SU-DHL-6 (cell line): ENCODE measurements around the gene GAS7.

Experiments used
- H2AFZ ChIP-seq: fragments of 200-600 bp; sonication (generic); 2 replicates; pipeline ENCODE4 v1.6.1; 2014; ENCODE audit warnings: low read depth, mild to moderate bottlenecking, moderate library complexity, mixed read lengths, antibody characterized with exemption, low read length; ENCODE audit not compliant: severe bottlenecking
- H3F3A ChIP-seq: fragments of 200-600 bp; shearing (Covaris generic); 2 replicates; pipeline ENCODE4 v1.6.0; 2016; ENCODE audit warnings: antibody characterized with exemption, mild to moderate bottlenecking; ENCODE audit not compliant: insufficient read depth
- H3K27ac ChIP-seq: fragments of 200-600 bp; sonication (generic); 2 replicates; pipeline ENCODE4 v1.5.1; 2016; ENCODE audit warnings: low read depth, mild to moderate bottlenecking, low read length, moderate library complexity, mixed read lengths
- H3K27me3 ChIP-seq: fragments of 200-600 bp; sonication (generic), shearing (Covaris generic); 2 replicates; pipeline ENCODE4 v1.6.0; 2014; ENCODE audit warnings: mild to moderate bottlenecking, low read length
- H3K36me3 ChIP-seq: fragments of 200-600 bp; sonication (generic); 2 replicates; pipeline ENCODE4 v1.6.1; 2014; ENCODE audit warnings: mild to moderate bottlenecking, low read length, mixed read lengths
- H3K4me2 ChIP-seq: fragments of 300-600, 200-600 bp; shearing (Covaris generic), sonication (generic); 2 replicates; pipeline ENCODE4 v1.6.0; 2014; ENCODE audit warnings: low read length, low read depth, mild to moderate bottlenecking; ENCODE audit not compliant: poor library complexity, severe bottlenecking
- H3K4me3 ChIP-seq: fragments of 200-600 bp; sonication (generic); 2 replicates; pipeline ENCODE4 v1.5.1; 2014; ENCODE audit warnings: antibody characterized with exemption, low read length, mild to moderate bottlenecking, mixed read lengths; ENCODE audit not compliant: insufficient read depth, poor library complexity, severe bottlenecking
- H3K79me2 ChIP-seq: fragments of 200-600 bp; sonication (generic); 2 replicates; pipeline ENCODE4 v1.6.1; 2014; ENCODE audit warnings: mild to moderate bottlenecking, low read length, moderate library complexity; ENCODE audit not compliant: insufficient read depth
- H3K9ac ChIP-seq: fragments of 200-600 bp; sonication (generic); 2 replicates; pipeline ENCODE4 v1.7.0; 2014; ENCODE audit warnings: mild to moderate bottlenecking, low read length
- H3K9me2 ChIP-seq: fragments of 200-600 bp; sonication (generic); replicated peaks from 2 replicates; pipeline ENCODE4 v1.6.1; 2014; ENCODE audit warnings: low read length; ENCODE audit not compliant: insufficient read depth
- H3K9me3 ChIP-seq: fragments of 200-600 bp; sonication (generic); 2 replicates; pipeline ENCODE4 v1.6.1; 2014; ENCODE audit warnings: low read length, mixed read lengths; ENCODE audit not compliant: insufficient read depth
- H4K20me1 ChIP-seq: fragments of 200-600 bp; sonication (generic); 2 replicates; pipeline ENCODE4 v1.6.1; 2014; ENCODE audit warnings: low read depth, mild to moderate bottlenecking, antibody characterized with exemption, low read length, moderate library complexity, mixed read lengths
- EZH2phosphoT487 ChIP-seq: fragments of 200-600 bp; sonication (generic), shearing (Covaris generic); conservative IDR thresholded peaks from 2 replicates; pipeline ENCODE4 v1.6.1; 2018; ENCODE audit warnings: mild to moderate bottlenecking, antibody characterized with exemption, low read length, moderate library complexity, mixed read lengths
- TF ChIP-seq, protein P1 (sequence below): fragments of 200-600 bp; sonication (generic); IDR thresholded peaks from one replicate; pipeline ENCODE4 v1.5.1; 2017; ENCODE audit warnings: antibody characterized with exemption, mild to moderate bottlenecking, low read length, moderate library complexity; ENCODE audit not compliant: insufficient read depth, poor library complexity, severe bottlenecking

The GAS7 gene

DNA sequence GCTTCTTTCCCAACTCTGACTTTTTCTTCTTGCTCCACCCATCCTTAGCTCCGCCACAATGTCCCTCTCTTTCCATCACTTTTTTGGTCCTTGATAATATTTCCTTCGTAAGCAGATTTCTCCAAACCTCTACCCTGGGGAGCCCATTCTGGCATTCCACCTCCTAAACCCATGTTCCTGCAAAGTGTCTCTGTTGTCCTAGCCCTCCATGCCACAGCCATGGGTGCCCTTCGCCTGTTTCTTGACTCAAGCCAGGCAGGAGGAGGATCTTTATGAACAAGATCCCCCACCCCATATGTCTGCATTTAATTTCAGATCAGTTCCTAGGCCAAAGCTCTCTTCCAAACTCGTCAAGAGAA lies 42.4 kb downstream of the GAS7 start:
- Histone ChIP-seq H3K27ac (no peak overlapping the region), H3K4me3 (no peak overlapping the region), H3K36me3 (no peaks in the 10 kb centered on the region), H2AFZ (no peak overlapping the region), H3K27me3 (no peaks in the 10 kb centered on the region), H3K9ac (no peak overlapping the region), H3K9me3 (no peaks in the 10 kb centered on the region), H3K4me2 (no peak overlapping the region), H3F3A (no peaks in the 10 kb centered on the region), H3K9me2 (no peaks in the 10 kb centered on the region), H4K20me1 (no peaks in the 10 kb centered on the region), H3K79me2 (no peaks in the 10 kb centered on the region)
- TF ChIP-seq EZH2phosphoT487 = no peak
- TF ChIP-seq, protein P1, sequence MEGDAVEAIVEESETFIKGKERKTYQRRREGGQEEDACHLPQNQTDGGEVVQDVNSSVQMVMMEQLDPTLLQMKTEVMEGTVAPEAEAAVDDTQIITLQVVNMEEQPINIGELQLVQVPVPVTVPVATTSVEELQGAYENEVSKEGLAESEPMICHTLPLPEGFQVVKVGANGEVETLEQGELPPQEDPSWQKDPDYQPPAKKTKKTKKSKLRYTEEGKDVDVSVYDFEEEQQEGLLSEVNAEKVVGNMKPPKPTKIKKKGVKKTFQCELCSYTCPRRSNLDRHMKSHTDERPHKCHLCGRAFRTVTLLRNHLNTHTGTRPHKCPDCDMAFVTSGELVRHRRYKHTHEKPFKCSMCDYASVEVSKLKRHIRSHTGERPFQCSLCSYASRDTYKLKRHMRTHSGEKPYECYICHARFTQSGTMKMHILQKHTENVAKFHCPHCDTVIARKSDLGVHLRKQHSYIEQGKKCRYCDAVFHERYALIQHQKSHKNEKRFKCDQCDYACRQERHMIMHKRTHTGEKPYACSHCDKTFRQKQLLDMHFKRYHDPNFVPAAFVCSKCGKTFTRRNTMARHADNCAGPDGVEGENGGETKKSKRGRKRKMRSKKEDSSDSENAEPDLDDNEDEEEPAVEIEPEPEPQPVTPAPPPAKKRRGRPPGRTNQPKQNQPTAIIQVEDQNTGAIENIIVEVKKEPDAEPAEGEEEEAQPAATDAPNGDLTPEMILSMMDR = no peak

DNA sequence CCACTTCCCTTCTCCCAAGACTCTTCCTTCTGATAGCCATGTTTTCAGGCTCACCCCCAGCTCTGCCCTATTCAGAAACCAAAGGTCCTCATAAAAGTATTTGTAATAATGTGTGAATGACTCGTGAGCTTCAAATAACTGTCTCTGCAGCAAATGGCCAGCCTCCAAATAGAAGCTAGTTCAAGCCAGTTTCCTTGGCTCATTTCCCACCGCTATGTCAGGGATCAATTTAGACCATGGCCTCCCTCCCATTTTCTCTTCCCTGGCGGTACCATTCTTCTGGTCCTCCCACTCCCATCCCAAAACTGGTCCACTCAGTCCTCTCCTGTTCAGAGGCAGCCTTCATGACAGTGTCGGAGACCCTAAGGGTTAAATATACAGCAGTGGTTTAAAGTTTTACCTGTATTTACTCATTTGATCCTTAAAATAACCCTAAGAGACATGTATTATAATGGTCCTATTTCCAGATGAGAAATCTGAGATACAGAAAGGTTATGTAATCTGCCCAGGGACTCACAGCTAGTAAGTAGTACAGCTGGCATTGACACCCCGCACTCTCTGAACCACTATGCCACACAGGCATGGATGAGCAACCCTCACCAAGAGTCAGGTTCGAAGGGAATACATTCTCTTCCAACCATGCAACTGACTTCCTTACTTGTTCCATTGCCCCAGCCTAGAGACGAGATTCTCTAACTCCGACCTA lies 42.9 kb downstream of the GAS7 start:
- H3K27ac ChIP-seq = no peak overlapping the region
- H3F3A ChIP-seq = no peaks in the 10 kb centered on the region
- no peaks in the 10 kb centered on the region for H3K36me3 ChIP-seq
- no peaks in the 10 kb centered on the region for H3K9me2 ChIP-seq
- no peak overlapping the region for H3K4me3 ChIP-seq
- no peaks in the 10 kb centered on the region for H4K20me1 ChIP-seq
- H3K79me2 ChIP-seq = no peaks in the 10 kb centered on the region
- H3K27me3 ChIP-seq = no peaks in the 10 kb centered on the region
- H3K9ac ChIP-seq = no peak overlapping the region
- H3K9me3 ChIP-seq = no peaks in the 10 kb centered on the region
- H2AFZ ChIP-seq = no peak overlapping the region
- TF ChIP-seq, protein P1 = no peak
- TF ChIP-seq EZH2phosphoT487 = no peak
- H3K4me2 ChIP-seq = no peak overlapping the region

DNA sequence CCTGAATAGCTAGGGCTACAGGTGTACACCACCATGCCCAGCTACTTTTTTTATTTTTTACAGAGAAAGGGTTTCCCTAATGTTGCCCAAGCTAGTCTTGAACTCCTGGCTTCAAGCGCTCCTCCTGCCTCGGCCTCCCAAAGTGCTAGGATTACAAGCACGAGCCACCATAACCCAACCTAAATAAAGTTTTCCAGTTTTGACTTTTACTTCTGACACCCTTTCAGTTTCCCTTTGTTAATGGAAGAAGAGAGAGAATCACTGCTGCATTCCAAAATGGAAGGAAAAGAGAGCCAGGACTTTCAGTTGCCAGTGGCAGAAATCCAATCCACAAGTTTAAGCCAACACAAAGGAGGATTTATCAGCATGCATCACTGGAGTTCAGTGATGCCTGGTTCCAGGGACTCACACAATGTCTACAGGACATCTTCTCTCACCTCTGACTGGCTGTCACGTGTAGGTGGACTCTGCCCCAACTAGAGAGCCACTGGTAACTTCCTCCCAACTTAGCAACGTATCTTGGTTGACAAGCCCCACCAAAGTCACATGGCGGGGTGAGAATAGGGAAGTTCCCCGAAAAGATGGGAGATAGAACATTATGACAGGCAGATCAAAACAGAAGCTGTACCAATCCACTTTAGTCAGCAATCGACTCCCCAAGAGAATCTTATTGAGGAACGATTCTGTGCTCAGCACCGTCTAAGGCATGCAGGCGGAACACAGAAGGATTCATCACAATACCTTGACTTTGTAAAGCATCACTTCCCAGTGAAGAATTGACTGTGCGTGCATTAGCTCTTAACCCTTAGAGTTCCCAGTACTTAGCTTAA lies 46.5 kb downstream of the GAS7 start:
- H3K27me3 ChIP-seq = no peaks in the 10 kb centered on the region
- no peaks in the 10 kb centered on the region for H3K9me3 ChIP-seq
- H3K79me2 ChIP-seq = no peaks in the 10 kb centered on the region
- no peaks in the 10 kb centered on the region for H3K36me3 ChIP-seq
- H3K4me3 ChIP-seq = no peak overlapping the region
- no peaks in the 10 kb centered on the region for H3F3A ChIP-seq
- H4K20me1 ChIP-seq = no peaks in the 10 kb centered on the region
- H3K9me2 ChIP-seq = no peaks in the 10 kb centered on the region
- no peak overlapping the region for H3K9ac ChIP-seq
- H2AFZ ChIP-seq = no peak overlapping the region
- no peak overlapping the region for H3K4me2 ChIP-seq
- H3K27ac ChIP-seq = no peak overlapping the region
- TF ChIP-seq, protein P1 = no peak
- TF ChIP-seq EZH2phosphoT487 = no peak
